Transverse colon (tissue), 4 donors: ENCODE measurements around the gene ACBD3.

Experiments
- POLR2AphosphoS5 ChIP-seq, 3 donors: sonication (generic); formaldehyde crosslinking; IDR thresholded peaks; one replicate each; pipeline ENCODE4 v1.6.1; 2016; ENCODE audit warnings: antibody characterized with exemption in 3 of 3
- TF ChIP-seq, protein P1 (sequence below), 5 experiments: fragments of 200-600 bp in 3 of 5; fragments of 450-650 bp in 2 of 5; sonication (generic) in 3 of 5; IDR thresholded peaks; 1 replicate in 2 of 5; 2 replicates in 3 of 5; pipeline ENCODE4 v1.5.1; 2016 to 2017; ENCODE audit warnings: antibody characterized with exemption in 5 of 5, inconsistent platforms in 3 of 5, mild to moderate bottlenecking in 2 of 5, moderate library complexity in 1 of 5

- TF ChIP-seq, protein P1, sequence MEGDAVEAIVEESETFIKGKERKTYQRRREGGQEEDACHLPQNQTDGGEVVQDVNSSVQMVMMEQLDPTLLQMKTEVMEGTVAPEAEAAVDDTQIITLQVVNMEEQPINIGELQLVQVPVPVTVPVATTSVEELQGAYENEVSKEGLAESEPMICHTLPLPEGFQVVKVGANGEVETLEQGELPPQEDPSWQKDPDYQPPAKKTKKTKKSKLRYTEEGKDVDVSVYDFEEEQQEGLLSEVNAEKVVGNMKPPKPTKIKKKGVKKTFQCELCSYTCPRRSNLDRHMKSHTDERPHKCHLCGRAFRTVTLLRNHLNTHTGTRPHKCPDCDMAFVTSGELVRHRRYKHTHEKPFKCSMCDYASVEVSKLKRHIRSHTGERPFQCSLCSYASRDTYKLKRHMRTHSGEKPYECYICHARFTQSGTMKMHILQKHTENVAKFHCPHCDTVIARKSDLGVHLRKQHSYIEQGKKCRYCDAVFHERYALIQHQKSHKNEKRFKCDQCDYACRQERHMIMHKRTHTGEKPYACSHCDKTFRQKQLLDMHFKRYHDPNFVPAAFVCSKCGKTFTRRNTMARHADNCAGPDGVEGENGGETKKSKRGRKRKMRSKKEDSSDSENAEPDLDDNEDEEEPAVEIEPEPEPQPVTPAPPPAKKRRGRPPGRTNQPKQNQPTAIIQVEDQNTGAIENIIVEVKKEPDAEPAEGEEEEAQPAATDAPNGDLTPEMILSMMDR (IDR thresholded peaks at IDR 0.05) = no peak
- no peak for TF ChIP-seq POLR2AphosphoS5 (IDR thresholded peaks at IDR 0.05)
Measured at GRCh38 chr1:226149806-226150205, 36.7 kb downstream of the ACBD3 start.
